Endothelial cell of umbilical vein (primary cell): Measurements from ENCODE around the gene METTL18.

Experiments
- EZH2 ChIP-seq: IDR thresholded peaks from 2 replicates; pipeline ENCODE4 v1.6.1; 2012; ENCODE audit warnings: borderline replicate concordance, low read depth, mild to moderate bottlenecking, moderate library complexity, low read length, inconsistent platforms; ENCODE audit not compliant: severe bottlenecking
- POLR2AphosphoS5 ChIP-seq: IDR thresholded peaks from 2 replicates; pipeline ENCODE4 v1.6.1; 2012; ENCODE audit warnings: low read depth, mild to moderate bottlenecking, control low read depth, low read length, moderate library complexity; ENCODE audit not compliant: insufficient read depth
- TF ChIP-seq, protein P1 (sequence below), 2 donors: IDR thresholded peaks; 1 replicate in 1 of 2; 2 replicates in 1 of 2; pipeline ENCODE4 v1.5.1; 2011; ENCODE audit warnings: low read length in 2 of 2, mild to moderate bottlenecking in 2 of 2, moderate library complexity in 2 of 2, control low read depth in 1 of 2, inconsistent platforms in 1 of 2, low read depth in 1 of 2; ENCODE audit not compliant: insufficient read depth in 1 of 2; ENCODE audit errors: extremely low read depth in 1 of 2

DNA sequence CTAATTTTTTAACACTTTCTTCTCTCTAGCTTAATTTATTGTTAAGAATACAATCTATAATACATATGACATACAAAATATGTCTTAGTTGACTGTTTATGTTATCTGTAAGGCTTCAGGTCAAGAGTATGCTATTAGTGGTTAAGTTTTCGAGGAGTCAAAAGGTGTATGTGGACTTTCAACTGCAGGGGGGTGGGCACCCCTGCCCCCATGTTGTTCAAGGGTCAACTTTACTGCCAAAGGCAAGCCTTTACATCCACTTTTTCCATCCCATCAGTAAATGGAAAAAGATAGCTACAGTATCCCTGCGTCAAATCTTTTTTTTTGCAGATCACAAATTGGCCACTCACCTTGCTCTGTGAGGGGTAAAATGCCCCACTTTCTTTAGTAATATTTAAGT lies 6.3 kb downstream of the METTL18 start:
- TF ChIP-seq, protein P1, sequence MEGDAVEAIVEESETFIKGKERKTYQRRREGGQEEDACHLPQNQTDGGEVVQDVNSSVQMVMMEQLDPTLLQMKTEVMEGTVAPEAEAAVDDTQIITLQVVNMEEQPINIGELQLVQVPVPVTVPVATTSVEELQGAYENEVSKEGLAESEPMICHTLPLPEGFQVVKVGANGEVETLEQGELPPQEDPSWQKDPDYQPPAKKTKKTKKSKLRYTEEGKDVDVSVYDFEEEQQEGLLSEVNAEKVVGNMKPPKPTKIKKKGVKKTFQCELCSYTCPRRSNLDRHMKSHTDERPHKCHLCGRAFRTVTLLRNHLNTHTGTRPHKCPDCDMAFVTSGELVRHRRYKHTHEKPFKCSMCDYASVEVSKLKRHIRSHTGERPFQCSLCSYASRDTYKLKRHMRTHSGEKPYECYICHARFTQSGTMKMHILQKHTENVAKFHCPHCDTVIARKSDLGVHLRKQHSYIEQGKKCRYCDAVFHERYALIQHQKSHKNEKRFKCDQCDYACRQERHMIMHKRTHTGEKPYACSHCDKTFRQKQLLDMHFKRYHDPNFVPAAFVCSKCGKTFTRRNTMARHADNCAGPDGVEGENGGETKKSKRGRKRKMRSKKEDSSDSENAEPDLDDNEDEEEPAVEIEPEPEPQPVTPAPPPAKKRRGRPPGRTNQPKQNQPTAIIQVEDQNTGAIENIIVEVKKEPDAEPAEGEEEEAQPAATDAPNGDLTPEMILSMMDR (IDR thresholded peaks at IDR 0.05; ENCODE audit: extremely low read depth in 1 of 2, insufficient read depth in 1 of 2, low read depth in 1 of 2, low read length in 2 of 2): no peak
- TF ChIP-seq POLR2AphosphoS5 (no peak), EZH2 (no peak)
